ENCODE data around the gene INSR. TPM values are rescaled to one million over a fixed set of nuclear protein-coding genes. Genes with fewer than 3 reads are reported as not detected.

Gene INSR
- total RNA-seq, 2 experiments from 2014 or later = 0.87 to 1.0 TPM

DNA sequence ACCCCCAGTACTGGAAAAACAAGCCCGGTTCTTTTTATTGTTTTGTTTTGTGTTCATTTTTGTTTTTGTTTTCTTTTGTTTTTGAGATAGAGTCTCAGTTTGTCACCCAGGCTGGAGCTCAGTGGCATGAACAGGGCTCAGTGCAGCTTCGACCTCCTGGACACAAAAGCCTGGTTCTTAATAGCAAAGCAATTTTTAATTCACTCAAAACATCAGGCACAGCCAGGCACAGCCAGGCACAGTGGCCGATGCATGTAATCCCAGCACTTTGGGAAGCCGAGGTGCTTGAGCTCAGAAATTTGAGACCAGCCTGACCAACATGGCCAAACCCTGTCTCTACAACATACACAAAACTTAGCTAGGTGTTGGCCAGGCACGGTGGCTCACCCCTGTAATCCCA is 30.7 kb downstream of the INSR start:
- POLR2A ChIA-PET = no interaction called here
- TF ChIP-seq, protein P1, sequence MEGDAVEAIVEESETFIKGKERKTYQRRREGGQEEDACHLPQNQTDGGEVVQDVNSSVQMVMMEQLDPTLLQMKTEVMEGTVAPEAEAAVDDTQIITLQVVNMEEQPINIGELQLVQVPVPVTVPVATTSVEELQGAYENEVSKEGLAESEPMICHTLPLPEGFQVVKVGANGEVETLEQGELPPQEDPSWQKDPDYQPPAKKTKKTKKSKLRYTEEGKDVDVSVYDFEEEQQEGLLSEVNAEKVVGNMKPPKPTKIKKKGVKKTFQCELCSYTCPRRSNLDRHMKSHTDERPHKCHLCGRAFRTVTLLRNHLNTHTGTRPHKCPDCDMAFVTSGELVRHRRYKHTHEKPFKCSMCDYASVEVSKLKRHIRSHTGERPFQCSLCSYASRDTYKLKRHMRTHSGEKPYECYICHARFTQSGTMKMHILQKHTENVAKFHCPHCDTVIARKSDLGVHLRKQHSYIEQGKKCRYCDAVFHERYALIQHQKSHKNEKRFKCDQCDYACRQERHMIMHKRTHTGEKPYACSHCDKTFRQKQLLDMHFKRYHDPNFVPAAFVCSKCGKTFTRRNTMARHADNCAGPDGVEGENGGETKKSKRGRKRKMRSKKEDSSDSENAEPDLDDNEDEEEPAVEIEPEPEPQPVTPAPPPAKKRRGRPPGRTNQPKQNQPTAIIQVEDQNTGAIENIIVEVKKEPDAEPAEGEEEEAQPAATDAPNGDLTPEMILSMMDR (IDR thresholded peaks at IDR 0.05) = no peak

DNA sequence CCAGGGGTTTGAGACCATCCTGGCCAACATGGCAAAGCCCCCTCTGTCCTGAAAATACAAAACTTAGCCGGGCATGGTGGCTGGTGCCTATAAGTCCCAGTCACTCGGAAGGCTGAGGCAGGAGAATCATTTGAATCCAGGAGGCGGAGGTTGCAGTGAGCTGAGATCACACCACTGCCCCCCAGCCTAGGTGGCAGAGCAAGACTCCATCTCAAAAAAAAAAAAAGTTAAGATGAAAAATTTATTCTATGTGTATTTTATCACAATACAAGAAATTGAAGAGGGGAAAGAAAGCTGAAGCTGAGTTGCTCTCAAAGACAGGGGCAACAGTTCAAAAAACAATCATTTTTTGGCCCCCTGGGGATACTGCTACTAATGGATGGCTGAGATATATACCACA is 31.1 kb downstream of the INSR start:
- no peaks in the 10 kb centered on the region for H3K36me3 Mint-ChIP-seq (ENCODE audit: low read depth)
- DNase-seq (no peak), ATAC-seq (no peak)
- POLR2A ChIA-PET = no interaction called here
- H3K4me1 Mint-ChIP-seq (ENCODE audit: low read depth) = no peaks in the 10 kb centered on the region
- TF ChIP-seq, protein P1 (IDR thresholded peaks at IDR 0.05) = no peak
- CTCF ChIA-PET = interaction anchor here (1.8 kb wide), 1 partner anchor 10 kb away, joined by 4 read pairs; no protein-coding TSS in a partner anchor
- intact Hi-C loops (cut with micrococcal nuclease) = no loop called here
- H3K27ac Mint-ChIP-seq = no peak overlapping the region
- H3K9me3 Mint-ChIP-seq = no peaks in the 10 kb centered on the region
- H3K27me3 Mint-ChIP-seq = no peaks in the 10 kb centered on the region
- H3K4me3 Mint-ChIP-seq = no peak overlapping the region

More for the DNA sequence above, 30.7 kb downstream of the INSR start:
- DNase-seq (no peak), ATAC-seq (no peak)
- H3K4me3 Mint-ChIP-seq = no peak overlapping the region
- H3K27me3 Mint-ChIP-seq = no peaks in the 10 kb centered on the region
- no peaks in the 10 kb centered on the region for H3K36me3 Mint-ChIP-seq (ENCODE audit: low read depth)
- H3K9me3 Mint-ChIP-seq = no peaks in the 10 kb centered on the region
- H3K4me1 Mint-ChIP-seq (ENCODE audit: low read depth) = no peaks in the 10 kb centered on the region
- intact Hi-C loops (cut with micrococcal nuclease) = no loop called here
- H3K27ac Mint-ChIP-seq = no peak overlapping the region
- CTCF ChIA-PET = interaction anchor here (1.8 kb wide), 1 partner anchor 9 kb away, joined by 4 read pairs; no protein-coding TSS in a partner anchor

DNA sequence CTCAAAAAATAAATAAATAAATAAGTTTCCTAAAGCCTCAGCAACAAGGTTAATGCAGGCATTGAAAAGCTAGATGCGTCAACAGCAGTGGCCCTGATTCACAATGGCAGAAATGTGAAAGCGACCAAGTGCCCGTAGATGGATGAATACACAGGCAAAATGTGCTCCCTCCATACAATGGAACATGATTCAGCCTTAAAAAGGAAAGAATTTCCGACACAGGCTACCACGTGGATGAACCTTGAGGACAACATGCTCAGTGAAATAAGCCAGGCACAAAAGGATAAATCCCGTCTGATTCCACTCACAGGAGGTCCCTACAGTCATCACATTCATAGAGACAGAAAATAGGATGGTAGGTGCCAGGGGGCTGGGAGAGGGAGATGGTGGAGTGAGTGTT is 31.7 kb downstream of the INSR start:
- ChIA-PET CTCF (interaction anchor here (1.8 kb wide), 1 partner anchor 10 kb away, joined by 4 read pairs; no protein-coding TSS in a partner anchor), POLR2A (no interaction called here)
- intact Hi-C loops (cut with micrococcal nuclease) = no loop called here
- no peaks in the 10 kb centered on the region for H3K9me3 Mint-ChIP-seq
- H3K4me1 Mint-ChIP-seq (ENCODE audit: low read depth) = no peaks in the 10 kb centered on the region
- H3K27ac Mint-ChIP-seq = no peak overlapping the region
- no peaks in the 10 kb centered on the region for H3K36me3 Mint-ChIP-seq (ENCODE audit: low read depth)
- H3K4me3 Mint-ChIP-seq = no peak overlapping the region
- no peak for ATAC-seq
- DNase-seq = no peak
- TF ChIP-seq, protein P1 (IDR thresholded peaks at IDR 0.05) = no peak
- H3K27me3 Mint-ChIP-seq = no peaks in the 10 kb centered on the region

DNA sequence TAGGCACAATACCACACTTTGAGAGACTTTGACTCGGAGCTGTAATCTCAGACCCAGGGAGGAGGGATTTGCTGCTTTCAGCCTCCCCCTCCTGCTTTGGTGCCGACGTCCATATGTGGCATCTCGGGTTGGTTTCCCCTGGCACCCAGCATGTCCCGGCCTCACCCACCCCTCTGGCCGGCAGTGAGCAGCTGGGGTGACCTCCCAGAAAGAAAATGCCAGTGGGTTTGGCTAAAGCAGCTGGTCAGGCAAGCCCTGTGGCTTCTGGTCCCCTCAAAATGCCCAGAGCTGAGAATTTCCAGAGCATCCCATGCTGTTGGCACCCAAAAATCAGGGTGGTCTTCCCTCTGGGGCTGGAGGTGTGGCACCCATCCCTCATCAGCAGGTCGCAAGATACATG is 34.1 kb downstream of the INSR start:
- Mint-ChIP-seq H3K27ac (no peak overlapping the region), H3K4me3 (no peak overlapping the region), H3K36me3 (ENCODE audit: low read depth) (no peaks in the 10 kb centered on the region), H3K27me3 (no peaks in the 10 kb centered on the region), H3K4me1 (ENCODE audit: low read depth) (no peaks in the 10 kb centered on the region), H3K9me3 (no peaks in the 10 kb centered on the region)
- POLR2A ChIA-PET = no interaction called here
- intact Hi-C loops (cut with micrococcal nuclease) = no loop called here
- no peak for ATAC-seq
- TF ChIP-seq, protein P1 (IDR thresholded peaks at IDR 0.05) = no peak
- no peak for DNase-seq
- CTCF ChIA-PET = no interaction called here

DNA sequence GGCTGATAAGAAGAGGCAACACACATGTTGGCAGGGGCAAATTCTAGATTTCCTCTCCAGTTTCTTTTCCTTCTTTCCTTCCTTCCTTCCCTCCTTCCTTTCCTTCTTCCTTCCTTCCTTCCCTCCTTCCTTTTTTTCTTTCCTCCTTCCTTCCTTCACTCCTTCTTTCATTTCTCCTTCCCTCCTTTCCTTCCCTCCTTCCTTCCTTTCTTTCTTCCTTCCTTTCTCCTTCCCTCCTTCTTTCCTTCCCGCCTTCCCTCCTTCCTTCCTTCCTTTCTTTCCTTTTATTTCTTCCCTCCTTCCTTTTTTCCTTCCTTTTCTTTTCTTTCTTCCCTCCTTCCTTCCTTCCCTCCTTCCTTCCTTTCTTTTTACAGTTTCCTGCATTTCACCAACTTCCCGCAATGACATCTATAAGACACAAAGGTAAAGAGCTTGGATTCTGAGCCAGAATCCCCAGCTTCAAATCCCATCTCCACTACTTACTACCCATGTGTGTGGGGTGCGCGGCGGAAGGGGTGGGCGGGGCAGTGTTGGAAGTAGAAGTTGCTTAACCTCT is 35.3 kb downstream of the INSR start:
- intact Hi-C loops (cut with micrococcal nuclease) = no loop called here
- TF ChIP-seq, protein P1 (IDR thresholded peaks at IDR 0.05) = no peak
- Mint-ChIP-seq H3K4me1 (ENCODE audit: low read depth) (no peaks in the 10 kb centered on the region), H3K4me3 (no peak overlapping the region), H3K27me3 (no peaks in the 10 kb centered on the region), H3K36me3 (ENCODE audit: low read depth) (no peaks in the 10 kb centered on the region), H3K9me3 (no peaks in the 10 kb centered on the region), H3K27ac (no peak overlapping the region)
- no peak for ATAC-seq
- no peak for DNase-seq
- POLR2A ChIA-PET = interaction anchor here (0.6 kb wide), 1 partner anchor 312 kb away, joined by 3 read pairs; no protein-coding TSS in a partner anchor
- CTCF ChIA-PET = no interaction called here

All from activated CD8-positive, alpha-beta T cell treated with anti-CD3 and anti-CD28 coated beads for 36 hours (primary cell).